HG03442 (cell line): ENCODE results near the gene MYLK2.
"Not testable (repeated sequence)": the region's sequence is repeated elsewhere in the genome, so short reads cannot be mapped to it uniquely, and the experiment has no call there.

Experiments used
- ATAC-seq: cut with Tn5 transposase; IDR thresholded peaks from one replicate; pipeline ENCODE4 v1.9.1; 2021; ENCODE audit warnings: mild to moderate bottlenecking, moderate library complexity; ENCODE audit not compliant: unreplicated experiment

Gene MYLK2

GRCh38 chr20:31815408-31816188, 3.6 kb upstream of the MYLK2 start:
- no peak for ATAC-seq

GRCh38 chr20:31816221-31816620, 2.9 kb upstream of the MYLK2 start:
- no peak for ATAC-seq

- ATAC-seq: no peak
Measured at GRCh38 chr20:31817461-31817860, 1.7 kb upstream of the MYLK2 start.

GRCh38 chr20:31818376-31818908, 714 bp upstream of the MYLK2 start:
- ATAC-seq: no peak

- no peak for ATAC-seq
Measured at GRCh38 chr20:31820228-31820627, 1.1 kb downstream of the MYLK2 start.

- no peak for ATAC-seq
Measured at GRCh38 chr20:31821427-31821826, 2.3 kb downstream of the MYLK2 start.

GRCh38 chr20:31822421-31823330, 3.5 kb downstream of the MYLK2 start:
- no peak for ATAC-seq

- ATAC-seq: no peak
Measured at GRCh38 chr20:31823360-31824124, 4.4 kb downstream of the MYLK2 start.

- no peak for ATAC-seq
Measured at GRCh38 chr20:31824125-31824485, 4.9 kb downstream of the MYLK2 start.

GRCh38 chr20:31824554-31825313, 5.6 kb downstream of the MYLK2 start:
- ATAC-seq: no peak

GRCh38 chr20:31826074-31826473, 6.9 kb downstream of the MYLK2 start:
- no peak for ATAC-seq

- no peak for ATAC-seq
Measured at GRCh38 chr20:31827059-31827458, 7.9 kb downstream of the MYLK2 start.

- ATAC-seq: not testable (repeated sequence)
Measured at GRCh38 chr20:31828016-31828415, 8.9 kb downstream of the MYLK2 start.

- ATAC-seq: no peak
Measured at GRCh38 chr20:31829731-31830130, 10.6 kb downstream of the MYLK2 start.

- ATAC-seq: no peak
Measured at GRCh38 chr20:31830406-31830981, 11.3 kb downstream of the MYLK2 start.

GRCh38 chr20:31831211-31831610, 12.1 kb downstream of the MYLK2 start:
- ATAC-seq: no peak

- no peak for ATAC-seq
Measured at GRCh38 chr20:31831771-31832306, 12.7 kb downstream of the MYLK2 start.

GRCh38 chr20:31833130-31833930, 14.2 kb downstream of the MYLK2 start:
- no peak for ATAC-seq
